HG02938 (cell line): ENCODE measurements around the gene WNT9A.
"Not testable (repeated sequence)": the region's sequence is repeated elsewhere in the genome, so short reads cannot be mapped to it uniquely, and the experiment has no call there.

Experiments
- ATAC-seq: cut with Tn5 transposase; IDR thresholded peaks from one replicate; pipeline ENCODE4 v1.9.1; 2021; ENCODE audit warnings: mild to moderate bottlenecking, moderate library complexity; ENCODE audit not compliant: unreplicated experiment

The WNT9A gene

GRCh38 chr1:227913764-227914721 is 33.7 kb downstream of the WNT9A start:
- ATAC-seq: no peak

GRCh38 chr1:227913396-227913763 is 34.4 kb downstream of the WNT9A start:
- no peak for ATAC-seq

- no peak for ATAC-seq
These were observed 34.9 kb downstream of the WNT9A start for GRCh38 chr1:227912866-227913265.

GRCh38 chr1:227911376-227911775 is 36.4 kb downstream of the WNT9A start:
- ATAC-seq: no peak

- ATAC-seq: no peak
These were observed 37.1 kb downstream of the WNT9A start for GRCh38 chr1:227910511-227911153.

- ATAC-seq: not testable (repeated sequence)
These were observed 37.8 kb downstream of the WNT9A start for GRCh38 chr1:227909923-227910328.

- ATAC-seq: no peak
These were observed 38.5 kb downstream of the WNT9A start for GRCh38 chr1:227909188-227909587.

GRCh38 chr1:227908359-227908758 is 39.4 kb downstream of the WNT9A start:
- ATAC-seq: no peak

GRCh38 chr1:227907439-227908015 is 40.2 kb downstream of the WNT9A start:
- ATAC-seq: no peak

GRCh38 chr1:227906550-227907071 is 41.1 kb downstream of the WNT9A start:
- no peak for ATAC-seq

GRCh38 chr1:227905573-227906487 is 41.9 kb downstream of the WNT9A start:
- no peak for ATAC-seq

- no peak for ATAC-seq
These were observed 43.0 kb downstream of the WNT9A start for GRCh38 chr1:227904541-227905335.

- no peak for ATAC-seq
These were observed 43.9 kb downstream of the WNT9A start for GRCh38 chr1:227903614-227904501.

- ATAC-seq: no peak
These were observed 44.6 kb downstream of the WNT9A start for GRCh38 chr1:227903061-227903521.

GRCh38 chr1:227902641-227902990 is 45.1 kb downstream of the WNT9A start:
- ATAC-seq: no peak

- no peak for ATAC-seq
These were observed 45.7 kb downstream of the WNT9A start for GRCh38 chr1:227901906-227902640.

GRCh38 chr1:227901239-227901905 is 46.4 kb downstream of the WNT9A start:
- no peak for ATAC-seq
